Middle frontal gyrus (tissue), 1 donor: ENCODE data around the gene VPS54.
"Not testable (repeated sequence)": the region's sequence is repeated elsewhere in the genome, so short reads cannot be mapped to it uniquely, and the experiment has no call there.

Experiments used
- DNase-seq: peaks from one replicate; pipeline ENCODE4 v3.0.0-alpha.2; 2015; ENCODE audit warnings: low spot score; ENCODE audit errors: extremely low spot score

The VPS54 gene

GRCh38 chr2:63993871-63994270, 25.4 kb downstream of the VPS54 start:
- no peak for DNase-seq

- not testable (repeated sequence) for DNase-seq
Observed at GRCh38 chr2:63993130-63993584, 26.1 kb downstream of the VPS54 start.

GRCh38 chr2:63992061-63992685, 27.1 kb downstream of the VPS54 start:
- no peak for DNase-seq

- DNase-seq, result not testable (repeated sequence)
Observed at GRCh38 chr2:63991173-63991999, 27.8 kb downstream of the VPS54 start.

- no peak for DNase-seq
Observed at GRCh38 chr2:63990072-63990471, 29.2 kb downstream of the VPS54 start.

- DNase-seq, result not testable (repeated sequence)
Observed at GRCh38 chr2:63988842-63989436, 30.3 kb downstream of the VPS54 start.

GRCh38 chr2:63984606-63985359, 34.4 kb downstream of the VPS54 start:
- DNase-seq, result no peak

- no peak for DNase-seq
Observed at GRCh38 chr2:63983986-63984605, 35.1 kb downstream of the VPS54 start.

GRCh38 chr2:63982335-63982734, 36.9 kb downstream of the VPS54 start:
- no peak for DNase-seq

GRCh38 chr2:63981702-63982103, 37.5 kb downstream of the VPS54 start:
- no peak for DNase-seq

- no peak for DNase-seq
Observed at GRCh38 chr2:63980794-63981193, 38.4 kb downstream of the VPS54 start.

- DNase-seq, result no peak
Observed at GRCh38 chr2:63977904-63978303, 41.3 kb downstream of the VPS54 start.

GRCh38 chr2:63976125-63976510, 43.1 kb downstream of the VPS54 start:
- no peak for DNase-seq

- DNase-seq, result no peak
Observed at GRCh38 chr2:63975437-63976124, 43.6 kb downstream of the VPS54 start.

- not testable (repeated sequence) for DNase-seq
Observed at GRCh38 chr2:63975036-63975435, 44.2 kb downstream of the VPS54 start.

GRCh38 chr2:63962186-63962585, 57.0 kb downstream of the VPS54 start:
- DNase-seq, result no peak

- no peak for DNase-seq
Observed at GRCh38 chr2:63950414-63950813, 68.8 kb downstream of the VPS54 start.

- DNase-seq, result no peak
Observed at GRCh38 chr2:63942788-63943187, 76.4 kb downstream of the VPS54 start.

GRCh38 chr2:63932104-63932503, 87.1 kb downstream of the VPS54 start:
- DNase-seq, result not testable (repeated sequence)

- DNase-seq, result no peak
Observed at GRCh38 chr2:63926815-63927214, 92.4 kb downstream of the VPS54 start.

- no peak for DNase-seq
Observed at GRCh38 chr2:63914311-63914710, 104.9 kb downstream of the VPS54 start.
